GM12878 (cell line): ENCODE results near the gene AMZ2.

Experiments
- CBX5 ChIP-seq: sonication (generic); IDR thresholded peaks from 2 replicates; pipeline ENCODE4 v1.6.1; 2016; ENCODE audit warnings: low read depth, moderate library complexity, mild to moderate bottlenecking, inconsistent platforms
- EZH2 ChIP-seq: IDR thresholded peaks from 2 replicates; pipeline ENCODE4 v1.6.1; 2012; ENCODE audit warnings: low read depth, mild to moderate bottlenecking, control low read depth, inconsistent platforms, low read length, borderline replicate concordance; ENCODE audit not compliant: control insufficient read depth
- FOS ChIP-seq: IDR thresholded peaks from 3 replicates; pipeline ENCODE4 v1.6.1; 2011; ENCODE audit warnings: borderline replicate concordance; ENCODE audit not compliant: insufficient read length; ENCODE audit errors: extremely low read depth
- GABPA ChIP-seq: IDR thresholded peaks from 2 replicates; pipeline ENCODE4 v1.6.1; 2014; ENCODE audit warnings: antibody characterized with exemption, low read depth, mild to moderate bottlenecking, inconsistent platforms
- POLR2AphosphoS5 ChIP-seq: IDR thresholded peaks from 2 replicates; pipeline ENCODE4 v1.6.1; 2011; ENCODE audit warnings: mild to moderate bottlenecking, low read length, inconsistent platforms
- RFX5 ChIP-seq: IDR thresholded peaks from 2 replicates; pipeline ENCODE4 v1.6.1; 2011; ENCODE audit warnings: low read depth, low read length, improper control_type of control experiment
- TAF1 ChIP-seq: IDR thresholded peaks from 2 replicates; pipeline ENCODE4 v1.6.1; 2011; ENCODE audit warnings: mild to moderate bottlenecking, low read depth, low read length, borderline replicate concordance
- TF ChIP-seq, protein P1 (sequence below), 3 experiments: IDR thresholded peaks in 2 of 3; conservative IDR thresholded peaks in 1 of 3; 2 replicates each; pipeline ENCODE4 v1.5.1; 2011; ENCODE audit warnings: low read depth in 3 of 3, low read length in 3 of 3, mild to moderate bottlenecking in 3 of 3, control low read depth in 2 of 3, moderate library complexity in 2 of 3, inconsistent platforms in 1 of 3, mixed read lengths in 1 of 3; ENCODE audit not compliant: control insufficient read depth in 2 of 3, insufficient read depth in 1 of 3; ENCODE audit errors: extremely low read depth in 1 of 3
- TF ChIP-seq, protein P2 (sequence below): fragments of 450-650 bp; formaldehyde crosslinking; IDR thresholded peaks from 2 replicates; pipeline ENCODE4 v1.4.0; 2022; ENCODE audit warnings: mild to moderate bottlenecking, moderate library complexity

DNA sequence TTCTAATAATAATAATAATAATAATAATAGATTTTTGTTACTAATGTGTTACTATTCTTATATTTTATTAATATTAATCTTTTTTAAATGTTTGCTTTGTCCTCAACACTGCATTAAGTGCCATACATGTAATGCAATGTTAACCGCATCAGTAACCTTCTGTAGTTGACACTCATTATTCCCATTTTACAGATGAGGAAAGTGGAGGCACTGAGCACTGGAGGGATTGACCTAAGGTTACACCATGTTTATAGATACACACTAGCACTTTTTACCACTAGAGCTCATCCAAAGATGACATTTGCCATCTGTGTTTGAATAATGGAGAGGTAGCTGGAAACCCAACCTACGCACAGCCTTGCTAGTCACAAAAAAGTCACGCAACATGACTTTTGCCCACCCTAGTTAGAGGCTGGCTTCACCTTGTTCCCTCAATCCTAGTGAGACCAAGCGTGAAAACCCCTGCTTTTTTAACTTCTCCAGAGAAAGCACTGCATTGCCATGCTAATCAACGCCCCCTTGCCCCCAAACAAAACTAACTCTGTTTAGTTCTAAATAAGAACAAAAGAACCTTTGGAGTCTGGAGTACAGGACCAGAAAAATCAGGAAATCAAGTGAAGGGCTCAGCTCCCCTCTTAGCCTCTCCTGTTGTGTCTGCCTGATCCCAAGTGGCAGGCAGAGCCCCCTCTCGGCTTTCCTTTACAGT, 45.8 kb downstream of the AMZ2 start:
- TF ChIP-seq GABPA, result no peak
- no peak for TF ChIP-seq CBX5
- TF ChIP-seq, protein P1, sequence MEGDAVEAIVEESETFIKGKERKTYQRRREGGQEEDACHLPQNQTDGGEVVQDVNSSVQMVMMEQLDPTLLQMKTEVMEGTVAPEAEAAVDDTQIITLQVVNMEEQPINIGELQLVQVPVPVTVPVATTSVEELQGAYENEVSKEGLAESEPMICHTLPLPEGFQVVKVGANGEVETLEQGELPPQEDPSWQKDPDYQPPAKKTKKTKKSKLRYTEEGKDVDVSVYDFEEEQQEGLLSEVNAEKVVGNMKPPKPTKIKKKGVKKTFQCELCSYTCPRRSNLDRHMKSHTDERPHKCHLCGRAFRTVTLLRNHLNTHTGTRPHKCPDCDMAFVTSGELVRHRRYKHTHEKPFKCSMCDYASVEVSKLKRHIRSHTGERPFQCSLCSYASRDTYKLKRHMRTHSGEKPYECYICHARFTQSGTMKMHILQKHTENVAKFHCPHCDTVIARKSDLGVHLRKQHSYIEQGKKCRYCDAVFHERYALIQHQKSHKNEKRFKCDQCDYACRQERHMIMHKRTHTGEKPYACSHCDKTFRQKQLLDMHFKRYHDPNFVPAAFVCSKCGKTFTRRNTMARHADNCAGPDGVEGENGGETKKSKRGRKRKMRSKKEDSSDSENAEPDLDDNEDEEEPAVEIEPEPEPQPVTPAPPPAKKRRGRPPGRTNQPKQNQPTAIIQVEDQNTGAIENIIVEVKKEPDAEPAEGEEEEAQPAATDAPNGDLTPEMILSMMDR (IDR thresholded peaks at IDR 0.05 in 2 of 3, conservative IDR thresholded peaks at IDR 0.05 in 1 of 3; ENCODE audit: control insufficient read depth in 2 of 3, extremely low read depth in 1 of 3, insufficient read depth in 1 of 3, low read depth in 3 of 3, low read length in 3 of 3), result no peak
- no peak for TF ChIP-seq FOS
- no peak for TF ChIP-seq RFX5
- no peak for TF ChIP-seq EZH2
- no peak for TF ChIP-seq TAF1
- TF ChIP-seq, protein P2, sequence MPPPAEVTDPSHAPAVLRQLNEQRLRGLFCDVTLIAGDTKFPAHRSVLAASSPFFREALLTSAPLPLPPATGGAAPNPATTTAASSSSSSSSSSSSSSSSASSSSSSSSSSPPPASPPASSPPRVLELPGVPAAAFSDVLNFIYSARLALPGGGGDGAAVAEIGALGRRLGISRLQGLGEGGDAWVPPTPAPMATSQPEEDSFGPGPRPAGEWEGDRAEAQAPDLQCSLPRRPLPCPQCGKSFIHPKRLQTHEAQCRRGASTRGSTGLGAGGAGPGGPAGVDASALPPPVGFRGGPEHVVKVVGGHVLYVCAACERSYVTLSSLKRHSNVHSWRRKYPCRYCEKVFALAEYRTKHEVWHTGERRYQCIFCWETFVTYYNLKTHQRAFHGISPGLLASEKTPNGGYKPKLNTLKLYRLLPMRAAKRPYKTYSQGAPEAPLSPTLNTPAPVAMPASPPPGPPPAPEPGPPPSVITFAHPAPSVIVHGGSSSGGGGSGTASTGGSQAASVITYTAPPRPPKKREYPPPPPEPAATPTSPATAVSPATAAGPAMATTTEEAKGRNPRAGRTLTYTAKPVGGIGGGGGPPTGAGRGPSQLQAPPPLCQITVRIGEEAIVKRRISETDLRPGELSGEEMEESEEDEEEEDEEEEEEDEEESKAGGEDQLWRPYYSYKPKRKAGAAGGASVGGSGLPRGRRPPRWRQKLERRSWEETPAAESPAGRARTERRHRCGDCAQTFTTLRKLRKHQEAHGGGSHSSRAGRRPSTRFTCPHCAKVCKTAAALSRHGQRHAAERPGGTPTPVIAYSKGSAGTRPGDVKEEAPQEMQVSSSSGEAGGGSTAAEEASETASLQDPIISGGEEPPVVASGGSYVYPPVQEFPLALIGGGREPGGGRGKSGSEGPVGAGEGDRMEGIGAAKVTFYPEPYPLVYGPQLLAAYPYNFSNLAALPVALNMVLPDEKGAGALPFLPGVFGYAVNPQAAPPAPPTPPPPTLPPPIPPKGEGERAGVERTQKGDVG (CRISPR knock-in tag), result no peak
- no peak for TF ChIP-seq POLR2AphosphoS5
